Nephron progenitor cell (in vitro differentiated cells): ENCODE data around the gene B4GALT6.

Source experiments
- DNase-seq: peaks from one replicate; pipeline ENCODE4 v3.0.0; 2021
- H3K27ac Mint-ChIP-seq: 2 replicates; pipeline ENCODE4 v1.8.0; 2021; ENCODE audit warnings: mild to moderate bottlenecking, moderate library complexity, mixed read lengths
- H3K27me3 Mint-ChIP-seq: 2 replicates; pipeline ENCODE4 v1.8.0; 2021; ENCODE audit warnings: mild to moderate bottlenecking, low read depth, mixed read lengths; ENCODE audit not compliant: poor library complexity
- H3K36me3 Mint-ChIP-seq: 2 replicates; pipeline ENCODE4 v1.8.0; 2021; ENCODE audit warnings: low read depth, mixed read lengths
- H3K4me1 Mint-ChIP-seq: 2 replicates; pipeline ENCODE4 v1.8.0; 2021; ENCODE audit warnings: mixed read lengths
- H3K4me3 Mint-ChIP-seq: 2 replicates; pipeline ENCODE4 v1.8.0; 2021; ENCODE audit warnings: mild to moderate bottlenecking, moderate library complexity, mixed read lengths
- H3K9me3 Mint-ChIP-seq: 2 replicates; pipeline ENCODE4 v1.8.0; 2021; ENCODE audit warnings: mild to moderate bottlenecking, moderate library complexity, mixed read lengths
- CTCF ChIP-seq: fragments of 200-600 bp; sonication (generic); IDR thresholded peaks from 2 replicates; pipeline ENCODE4 v1.5.0; 2021; ENCODE audit warnings: antibody characterized with exemption

B4GALT6 gene

GRCh38 chr18:31619291-31619690 lies 65.1 kb downstream of the B4GALT6 start:
- peaks cover 8% of the 10 kb centered on the region for H3K4me1 Mint-ChIP-seq
- no peak for TF ChIP-seq CTCF

GRCh38 chr18:31618801-31619200 lies 65.6 kb downstream of the B4GALT6 start:
- Mint-ChIP-seq H3K4me3 (no peak overlapping the region), H3K27ac (no peak overlapping the region), H3K36me3 (peaks cover 12% of the 10 kb centered on the region), H3K27me3 (no peaks in the 10 kb centered on the region), H3K4me1 (peaks cover 11% of the 10 kb centered on the region), H3K9me3 (no peaks in the 10 kb centered on the region)
- no peak for DNase-seq
- TF ChIP-seq CTCF, result no peak

More at GRCh38 chr18:31619291-31619690, 65.1 kb downstream of the B4GALT6 start:
- Mint-ChIP-seq H3K27ac (no peak overlapping the region), H3K27me3 (no peaks in the 10 kb centered on the region), H3K9me3 (no peaks in the 10 kb centered on the region), H3K36me3 (peaks cover 12% of the 10 kb centered on the region), H3K4me3 (no peak overlapping the region)
- DNase-seq, result no peak

- TF ChIP-seq CTCF, result no peak
- Mint-ChIP-seq H3K4me1 (peaks cover 22% of the 10 kb centered on the region), H3K27me3 (no peaks in the 10 kb centered on the region), H3K36me3 (peaks cover 12% of the 10 kb centered on the region), H3K9me3 (no peaks in the 10 kb centered on the region), H3K27ac (no peak overlapping the region), H3K4me3 (no peak overlapping the region)
- no peak for DNase-seq
Measured at GRCh38 chr18:31617031-31617717, 67.2 kb downstream of the B4GALT6 start.

GRCh38 chr18:31616586-31616985 lies 67.8 kb downstream of the B4GALT6 start:
- Mint-ChIP-seq H3K9me3 (no peaks in the 10 kb centered on the region), H3K4me3 (no peak overlapping the region), H3K36me3 (peaks cover 12% of the 10 kb centered on the region)

GRCh38 chr18:31614044-31614443 lies 70.3 kb downstream of the B4GALT6 start:
- H3K27ac Mint-ChIP-seq, result no peak overlapping the region
- peaks cover 53% of the 10 kb centered on the region for H3K4me1 Mint-ChIP-seq
- H3K27me3 Mint-ChIP-seq, result no peaks in the 10 kb centered on the region

More at GRCh38 chr18:31616586-31616985, 67.8 kb downstream of the B4GALT6 start:
- H3K4me1 Mint-ChIP-seq, result peaks cover 28% of the 10 kb centered on the region
- DNase-seq, result no peak
- no peak for TF ChIP-seq CTCF
- H3K27me3 Mint-ChIP-seq, result no peaks in the 10 kb centered on the region
- no peak overlapping the region for H3K27ac Mint-ChIP-seq

More at GRCh38 chr18:31614044-31614443, 70.3 kb downstream of the B4GALT6 start:
- DNase-seq, result no peak
- Mint-ChIP-seq H3K4me3 (no peak overlapping the region), H3K36me3 (no peaks in the 10 kb centered on the region), H3K9me3 (no peaks in the 10 kb centered on the region)
- no peak for TF ChIP-seq CTCF
